NCI-H524 (cell line): ENCODE data around the gene LPP.

ENCODE experiments used
- DNase-seq, 2 experiments: peaks; one replicate each; lab custom pipeline; 2025; lab: John Stamatoyannopoulos, UW

LPP gene

GRCh38 chr3:188916934-188917401 lies 763.0 kb downstream of the LPP start:
- no peak for DNase-seq

GRCh38 chr3:188918093-188918492 lies 764.1 kb downstream of the LPP start:
- DNase-seq, result no peak

GRCh38 chr3:188923671-188924070 lies 769.7 kb downstream of the LPP start:
- no peak for DNase-seq

- DNase-seq, result no peak
These were observed 771.4 kb downstream of the LPP start for GRCh38 chr3:188925376-188925775.

- DNase-seq, result no peak
These were observed 772.2 kb downstream of the LPP start for GRCh38 chr3:188926111-188926510.

- no peak for DNase-seq
These were observed 773.0 kb downstream of the LPP start for GRCh38 chr3:188926741-188927511.

- no peak for DNase-seq
These were observed 774.0 kb downstream of the LPP start for GRCh38 chr3:188927971-188928370.

- peak in 1 of 2 experiments; percentile 64 for DNase-seq
These were observed 775.2 kb downstream of the LPP start for GRCh38 chr3:188929137-188929536.

GRCh38 chr3:188931036-188931435 lies 777.1 kb downstream of the LPP start:
- DNase-seq, result no peak

- DNase-seq, result peak in 1 of 2 experiments; percentile 31
These were observed 777.6 kb downstream of the LPP start for GRCh38 chr3:188931531-188931930.

GRCh38 chr3:188934989-188935388 lies 781.0 kb downstream of the LPP start:
- DNase-seq, result no peak

- no peak for DNase-seq
These were observed 782.7 kb downstream of the LPP start for GRCh38 chr3:188936597-188937107.

GRCh38 chr3:188937389-188937788 lies 783.4 kb downstream of the LPP start:
- DNase-seq, result no peak

- DNase-seq, result no peak
These were observed 785.0 kb downstream of the LPP start for GRCh38 chr3:188938999-188939398.

- DNase-seq, result no peak
These were observed 786.0 kb downstream of the LPP start for GRCh38 chr3:188939814-188940572.
